ENCODE results near the gene KCNC3. TPM values are rescaled to one million over a fixed set of nuclear protein-coding genes. Genes with fewer than 3 reads are reported as not detected.

KCNC3 gene
- total RNA-seq, 1 donor from 2014 or later = 44.3 TPM

GRCh38 chr19:50326101-50326664 lies 3.0 kb downstream of the KCNC3 start:
- ChIA-PET CTCF (interaction anchor here (0.9 to 1.1 kb wide), 2 partner anchors 31 to 179 kb away, joined by 3 to 5 read pairs; no protein-coding TSS in a partner anchor), POLR2A (interaction anchor here (0.6 to 10.6 kb wide), 8 partner anchors 8 to 151 kb away, joined by 5 to 408 read pairs (median 7); partner anchors contain the start of gene GARIN5A)
- no peak overlapping the region for H3K27ac Mint-ChIP-seq
- H3K4me1 Mint-ChIP-seq = peaks cover 49% of the 10 kb centered on the region
- DNase-seq (no peak), ATAC-seq (ENCODE audit: low read depth) (no peak)
- H3K9me3 Mint-ChIP-seq = peaks cover 3% of the 10 kb centered on the region
- H3K27me3 Mint-ChIP-seq = peaks cover 5% of the 10 kb centered on the region
- peak overlapping the region; percentile 74 for H3K4me3 Mint-ChIP-seq
- intact Hi-C loops (cut with micrococcal nuclease) = loop anchor here (5.0 kb wide), 3 partner anchors 74 to 874 kb away; partner anchors contain the start of genes ALDH16A1, PIH1D1 and PRMT1
- no peak for TF ChIP-seq CTCF (IDR thresholded peaks at IDR 0.05)
- peaks cover 17% of the 10 kb centered on the region for H3K36me3 Mint-ChIP-seq (ENCODE audit: low read depth)

- no peak overlapping the region for H3K27ac Mint-ChIP-seq
- H3K36me3 Mint-ChIP-seq (ENCODE audit: low read depth) = peaks cover 17% of the 10 kb centered on the region
- TF ChIP-seq CTCF (IDR thresholded peaks at IDR 0.05) = no peak
- peaks cover 3% of the 10 kb centered on the region for H3K9me3 Mint-ChIP-seq
- intact Hi-C loops (cut with micrococcal nuclease) = loop anchor here (1.0 to 5.0 kb wide), 4 partner anchors 73 to 873 kb away; partner anchors contain the start of genes ALDH16A1, JOSD2, PIH1D1 and PRMT1
- ChIA-PET CTCF (interaction anchor here (0.7 to 1.1 kb wide), 3 partner anchors 15 to 178 kb away, joined by 3 to 5 read pairs (median 3); no protein-coding TSS in a partner anchor), POLR2A (interaction anchor here (0.5 to 10.6 kb wide), 12 partner anchors 8 to 738 kb away, joined by 3 to 408 read pairs (median 6); no protein-coding TSS in a partner anchor)
- peak overlapping the region; percentile 67 for H3K4me3 Mint-ChIP-seq
- H3K4me1 Mint-ChIP-seq = peaks cover 44% of the 10 kb centered on the region
- DNase-seq (peak; percentile 89), ATAC-seq (ENCODE audit: low read depth) (peak; percentile 9)
- peaks cover 5% of the 10 kb centered on the region for H3K27me3 Mint-ChIP-seq
Observed at GRCh38 chr19:50325310-50326100, 3.7 kb downstream of the KCNC3 start.

- ATAC-seq (ENCODE audit: low read depth) (no peak), DNase-seq (no peak)
- TF ChIP-seq CTCF (IDR thresholded peaks at IDR 0.05) = no peak
- Mint-ChIP-seq H3K27ac (no peak overlapping the region), H3K4me1 (peaks cover 32% of the 10 kb centered on the region), H3K9me3 (no peaks in the 10 kb centered on the region), H3K27me3 (peaks cover 5% of the 10 kb centered on the region), H3K36me3 (ENCODE audit: low read depth) (peaks cover 18% of the 10 kb centered on the region), H3K4me3 (no peak overlapping the region)
- ChIA-PET POLR2A (interaction anchor here (1.0 to 10.6 kb wide), 2 partner anchors 9 to 22 kb away, joined by 3 to 408 read pairs; no protein-coding TSS in a partner anchor), CTCF (no interaction called here)
- intact Hi-C loops (cut with micrococcal nuclease) = no loop called here
Observed at GRCh38 chr19:50324331-50324730, 4.8 kb downstream of the KCNC3 start.

GRCh38 chr19:50323782-50324133 lies 5.4 kb downstream of the KCNC3 start:
- Mint-ChIP-seq H3K27me3 (peaks cover 5% of the 10 kb centered on the region), H3K9me3 (no peaks in the 10 kb centered on the region), H3K4me3 (no peak overlapping the region), H3K36me3 (ENCODE audit: low read depth) (peaks cover 21% of the 10 kb centered on the region), H3K27ac (no peak overlapping the region), H3K4me1 (peaks cover 28% of the 10 kb centered on the region)
- CTCF ChIA-PET = no interaction called here
- no peak for TF ChIP-seq CTCF (IDR thresholded peaks at IDR 0.05)
- ATAC-seq (ENCODE audit: low read depth) (no peak), DNase-seq (no peak)
- POLR2A ChIA-PET = interaction anchor here (0.8 to 1.0 kb wide), 2 partner anchors 9 to 139 kb away, joined by 3 read pairs; no protein-coding TSS in a partner anchor
- intact Hi-C loops (cut with micrococcal nuclease) = no loop called here
